ENCODE measurements around the gene SPATS1.

GRCh38 chr6:44373787-44374186 lies 31.3 kb downstream of the SPATS1 start:
- TF ChIP-seq POLR2A (IDR thresholded peaks at IDR 0.05; ENCODE audit: low read length) (no peak), CTCF (IDR thresholded peaks at IDR 0.05) (no peak)
